T-helper 1 cell treated with Interleukin-12 subunit alpha and Interleukin-12 subunit beta and Interleukin-4 antibody, amounts not matched to agents 30 ng/mL and 1 ng/mL, for 36 hours (primary cell): ENCODE measurements around the gene LY6G6F. TPM values are rescaled to one million over a fixed set of nuclear protein-coding genes. Genes with fewer than 3 reads are reported as not detected.

Experiments used
- intact Hi-C: fragments of 100-400 bp; cut with micrococcal nuclease; formaldehyde crosslinking; loops from one replicate; pipeline ENCODE4 v1.15.1; 2024
- total RNA-seq: library from RNA; stranded (reverse); gene quantifications from 2 replicates; pipeline ENCODE4 v1.2.3, GENCODE V29; 2022

Gene LY6G6F
- total RNA-seq, 1 donor from 2014 or later, result not detected

DNA sequence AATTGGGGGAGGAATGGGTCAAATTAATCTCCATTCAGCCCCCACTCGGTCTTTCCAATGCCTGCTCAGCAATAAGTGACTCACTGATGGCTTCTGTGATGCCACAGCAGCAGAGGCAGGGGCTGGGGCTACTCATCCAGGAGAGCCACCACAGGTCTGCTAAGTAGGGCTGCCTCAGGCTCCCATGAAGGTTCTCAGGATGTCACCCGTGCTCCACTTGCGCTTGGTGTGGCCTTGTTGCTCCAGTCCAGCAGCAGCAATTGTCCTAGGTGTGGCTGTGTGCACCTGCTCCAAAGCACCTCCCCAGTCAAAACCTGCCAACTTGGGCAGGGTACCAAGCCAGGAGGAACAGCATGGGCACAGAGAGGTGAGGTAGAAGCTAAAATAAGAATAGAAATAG is 15.5 kb downstream of the LY6G6F start:
- intact Hi-C loops, result no loop called here

GRCh38 chr6:31723245-31723979 is 16.7 kb downstream of the LY6G6F start, which contains the start of gene MPIG6B:
TSS of gene MPIG6B (plus strand) at chr6:31723373. CDS start at chr6:31723384, 11 bp downstream.
- intact Hi-C loops, result no loop called here

DNA sequence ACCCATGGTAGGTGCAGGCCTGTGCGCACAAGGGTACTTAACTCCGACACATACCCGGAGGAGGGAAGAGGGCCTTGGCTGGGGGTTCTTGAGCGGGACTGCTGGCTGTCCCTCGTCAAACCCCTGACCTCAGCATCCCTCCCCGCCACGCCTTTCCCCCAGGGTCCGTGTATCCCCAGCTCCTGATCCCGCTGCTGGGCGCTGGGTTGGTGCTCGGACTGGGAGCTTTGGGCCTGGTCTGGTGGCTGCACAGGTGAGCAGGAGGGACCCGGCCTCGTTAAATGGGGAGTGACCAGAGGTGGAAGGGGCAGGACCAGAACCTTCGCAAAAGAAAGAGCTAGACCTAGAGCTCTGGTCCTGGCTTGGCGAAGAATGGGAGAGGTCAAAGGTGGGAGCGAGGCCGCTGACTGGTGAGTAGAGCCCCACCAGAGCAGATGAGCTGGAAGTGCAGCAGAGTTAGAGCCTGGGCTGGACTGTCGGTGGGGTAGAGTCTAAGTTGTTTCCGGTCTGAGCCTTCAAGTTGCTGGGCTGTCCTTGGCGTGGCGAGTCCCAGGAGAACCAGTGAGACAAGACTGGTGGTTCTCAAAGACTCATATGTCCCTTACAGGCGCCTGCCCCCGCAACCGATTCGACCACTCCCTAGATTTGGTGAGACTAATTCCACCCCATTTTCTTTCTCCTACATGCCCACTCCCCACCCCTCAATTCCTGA is 17.5 kb downstream of the LY6G6F start:
- intact Hi-C loops, result no loop called here

DNA sequence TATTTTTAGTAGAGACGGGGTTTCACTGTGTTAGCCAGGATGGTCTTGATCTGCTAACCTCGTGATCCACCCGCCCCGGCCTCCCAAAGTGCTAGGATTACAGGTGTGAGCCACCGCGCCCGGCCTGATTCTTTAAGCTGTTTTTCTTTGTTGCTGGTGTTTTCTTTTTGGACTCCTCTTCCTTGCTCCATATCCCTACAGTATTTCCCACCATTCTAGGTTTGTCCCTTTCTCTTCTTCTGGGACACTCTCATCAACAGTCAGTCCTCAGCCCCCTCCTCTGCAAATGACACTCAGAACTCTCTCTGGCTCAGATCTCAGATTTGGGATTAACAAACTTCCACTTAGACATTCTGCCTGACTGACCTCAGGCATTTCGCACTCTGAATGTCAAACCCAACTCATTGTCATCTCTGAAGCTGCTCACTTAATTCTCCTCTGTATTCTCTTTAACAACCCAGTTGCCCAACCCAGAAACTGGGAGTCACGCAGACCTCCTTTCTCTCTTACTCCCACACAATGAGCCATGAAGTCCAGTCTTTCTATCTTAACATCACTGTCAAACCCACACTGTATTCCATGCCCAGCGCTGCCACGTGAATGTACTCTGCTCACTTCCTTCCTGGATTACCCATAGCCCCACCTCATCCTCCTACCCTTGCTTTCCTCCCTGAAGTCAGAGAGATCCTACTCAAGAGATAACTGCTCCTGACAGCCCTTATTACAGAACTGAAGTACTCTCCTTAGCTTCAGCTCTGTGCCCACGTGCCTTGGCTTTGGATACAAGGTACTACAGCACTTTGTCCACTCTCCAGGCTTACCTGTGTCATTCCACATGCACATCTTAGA is 19.1 kb downstream of the LY6G6F start:
- intact Hi-C loops, result no loop called here

DNA sequence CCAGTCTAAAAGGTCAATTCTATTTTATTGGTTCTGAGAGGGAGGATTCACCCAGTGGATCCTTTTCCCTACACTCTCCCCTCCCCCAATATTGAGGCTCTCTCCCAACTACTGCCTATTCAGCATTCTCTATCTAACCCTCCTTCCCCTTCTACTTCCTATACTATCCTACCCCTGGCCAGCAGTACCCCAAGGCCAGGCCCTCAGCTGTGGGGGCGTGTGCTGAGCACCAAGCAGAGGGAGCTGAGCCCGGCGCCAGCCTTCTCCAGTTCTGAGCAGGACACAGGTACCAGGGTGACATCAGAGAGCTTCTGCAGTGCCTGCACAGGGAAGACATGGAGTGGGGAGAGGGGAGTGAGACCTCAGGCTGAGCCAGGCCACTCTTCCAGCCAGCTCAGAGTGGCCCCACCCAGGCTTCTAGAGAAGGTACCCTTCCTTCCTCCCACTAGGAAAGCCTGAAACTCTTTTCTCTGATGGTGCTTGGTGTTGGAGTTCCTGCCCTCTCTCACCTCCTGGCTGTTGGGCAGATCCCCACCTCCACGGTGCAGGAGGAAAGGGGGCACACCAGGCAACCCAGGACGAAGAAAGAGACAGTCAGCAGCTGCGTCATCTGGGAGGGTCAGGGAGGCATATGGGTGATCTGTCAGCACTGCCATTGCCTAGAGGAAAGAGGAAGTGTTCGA is 20.5 kb downstream of the LY6G6F start:
- intact Hi-C loops, result no loop called here

DNA sequence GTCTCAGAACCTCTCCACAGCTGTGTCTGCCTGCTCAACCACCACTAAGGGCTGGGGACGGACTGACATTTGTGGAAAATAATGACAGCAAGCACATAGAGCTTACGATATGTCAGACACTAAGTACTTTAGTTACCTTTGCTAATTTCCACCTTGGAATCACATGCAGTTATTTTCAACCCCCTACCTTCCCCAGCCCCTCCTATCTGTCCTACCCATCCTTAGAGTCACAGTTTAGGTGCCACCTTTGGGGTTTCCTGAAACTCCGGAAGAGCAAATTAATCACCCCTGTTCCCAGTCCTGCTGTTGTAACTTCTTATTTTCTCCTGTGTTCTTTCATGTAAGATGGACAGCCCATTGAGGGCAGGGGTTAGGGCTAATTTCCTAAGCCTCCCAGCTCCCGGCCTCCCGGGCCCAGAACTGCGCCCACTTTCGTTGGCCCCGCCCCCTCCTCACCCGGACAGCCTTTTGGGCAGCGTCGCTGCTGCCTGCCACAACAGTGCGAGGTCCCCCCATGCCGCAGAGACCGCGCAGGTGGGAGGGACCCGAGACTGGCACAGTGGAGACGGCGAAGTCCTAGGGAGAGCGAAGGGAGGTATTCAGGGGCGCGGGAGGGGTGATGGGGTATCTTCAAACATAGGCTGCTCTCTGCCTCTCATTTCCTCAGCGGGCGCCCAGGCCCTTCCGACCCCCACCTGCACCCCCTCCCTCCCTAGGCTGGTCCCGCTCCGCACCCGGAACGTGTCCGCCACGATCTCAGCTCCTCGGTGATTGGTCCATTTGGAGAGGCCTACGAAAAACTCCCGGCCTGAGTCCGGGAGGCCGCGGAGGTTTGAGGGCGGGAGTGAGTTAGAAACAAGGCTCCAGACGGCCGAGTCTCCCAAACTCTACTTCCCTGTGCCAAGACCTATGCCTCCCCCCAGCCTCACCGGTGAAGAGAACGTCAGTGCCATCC is 21.3 kb downstream of the LY6G6F start:
- intact Hi-C loops, result no loop called here

DNA sequence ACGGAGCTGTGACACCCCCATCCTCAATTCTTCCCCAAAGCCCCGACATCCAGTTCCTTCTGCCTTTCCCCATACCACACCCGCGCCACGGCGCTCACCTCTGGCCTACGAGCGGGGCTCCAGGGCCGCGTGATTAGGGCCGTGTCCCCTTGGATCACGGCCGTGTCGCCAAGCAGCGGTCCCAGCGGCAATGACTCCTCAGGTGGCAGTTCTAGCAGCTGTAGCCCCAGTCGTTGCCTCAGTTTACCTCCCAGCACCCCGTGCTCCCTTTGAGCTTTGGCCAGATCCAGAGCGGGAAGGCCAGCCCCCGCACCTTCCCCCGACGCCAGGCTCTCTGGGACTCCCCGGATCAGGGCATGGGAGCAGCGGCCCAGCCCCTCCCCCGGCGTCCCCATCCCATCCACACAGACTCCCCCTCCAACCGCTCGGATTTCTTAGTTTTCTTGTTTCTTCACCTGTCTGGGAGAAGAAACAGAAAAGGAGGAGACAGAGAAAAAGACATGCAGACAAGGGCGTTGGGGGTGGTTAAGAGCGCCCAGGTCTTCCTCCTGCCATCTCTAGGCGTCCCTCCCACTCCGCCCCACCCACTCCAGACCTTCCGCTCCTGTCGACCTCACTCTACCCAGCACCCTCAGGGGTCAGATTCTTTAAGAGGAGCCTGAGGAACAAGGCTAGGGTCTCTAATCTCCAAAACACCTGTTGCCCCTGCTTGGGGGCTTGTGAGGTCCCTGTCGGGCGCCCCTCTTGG is 22.3 kb downstream of the LY6G6F start, which contains the start of gene DDAH2:
DDAH2 (minus strand) TSS at position 533 of the 748 bp plus-strand sequence; CDS start at position 395, 138 bp downstream.
- intact Hi-C loops, result loop anchor here (1.0 kb wide), 5 partner anchors 9 to 98 kb away; partner anchors contain the start of genes ABHD16A and HSPA1B

DNA sequence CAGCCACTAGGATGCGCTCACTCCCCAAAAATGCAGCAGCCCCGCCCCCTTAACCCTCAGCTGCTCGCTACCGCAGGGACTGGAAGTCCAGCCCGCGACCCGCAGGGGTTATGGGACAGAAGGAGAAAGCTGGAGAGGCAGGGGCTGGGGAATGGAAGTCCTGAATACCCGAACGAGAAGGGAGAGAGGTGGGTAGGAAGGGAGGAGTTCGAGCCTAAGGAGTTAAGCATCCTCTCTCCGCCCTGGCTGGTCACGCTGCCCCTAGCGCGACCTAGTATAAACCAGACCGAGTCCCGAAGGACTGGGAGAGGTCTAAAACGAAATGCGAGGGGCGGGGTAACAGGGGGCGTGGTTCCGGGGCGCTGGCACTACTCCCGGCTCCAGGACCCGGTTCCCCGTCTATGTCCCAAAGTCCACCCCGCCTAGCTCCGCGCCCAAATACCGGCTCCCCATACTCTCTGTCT is 22.9 kb downstream of the LY6G6F start:
- intact Hi-C loops, result loop anchor here (1.0 kb wide), 5 partner anchors 9 to 98 kb away; partner anchors contain the start of genes ABHD16A and HSPA1B

DNA sequence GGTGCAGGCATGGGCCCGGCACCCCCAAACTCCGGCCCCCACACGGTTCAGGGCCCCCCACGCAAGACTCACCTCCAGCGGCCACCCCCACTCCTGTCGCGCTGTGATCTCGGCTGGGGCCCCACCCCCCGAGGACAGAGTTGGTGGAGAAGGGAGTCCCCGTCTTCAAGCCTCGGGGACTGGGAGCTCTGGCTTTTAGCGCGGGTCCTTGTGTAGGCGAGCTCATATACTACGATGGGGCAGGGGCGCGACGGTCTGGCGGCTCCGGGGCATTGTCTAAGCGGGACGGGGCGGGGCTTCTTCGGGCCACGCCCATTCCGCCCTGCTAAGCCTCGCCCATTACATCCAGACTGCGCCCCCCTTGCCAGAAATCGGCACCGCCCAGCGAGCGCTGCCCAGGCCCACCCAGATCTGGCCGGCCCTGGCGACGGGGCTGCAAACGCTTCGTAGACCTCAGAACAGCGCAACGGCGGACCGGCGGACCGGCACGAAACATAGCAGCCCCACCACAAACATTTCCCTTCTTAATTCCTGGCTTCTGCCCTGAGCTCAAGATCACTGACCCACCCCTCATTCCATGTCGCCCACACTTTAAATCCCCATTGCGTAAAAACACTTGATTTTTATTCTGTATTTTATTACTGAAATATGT is 23.4 kb downstream of the LY6G6F start:
- intact Hi-C loops, result loop anchor here (1.0 kb wide), 5 partner anchors 8 to 97 kb away; partner anchors contain the start of genes ABHD16A and HSPA1B

DNA sequence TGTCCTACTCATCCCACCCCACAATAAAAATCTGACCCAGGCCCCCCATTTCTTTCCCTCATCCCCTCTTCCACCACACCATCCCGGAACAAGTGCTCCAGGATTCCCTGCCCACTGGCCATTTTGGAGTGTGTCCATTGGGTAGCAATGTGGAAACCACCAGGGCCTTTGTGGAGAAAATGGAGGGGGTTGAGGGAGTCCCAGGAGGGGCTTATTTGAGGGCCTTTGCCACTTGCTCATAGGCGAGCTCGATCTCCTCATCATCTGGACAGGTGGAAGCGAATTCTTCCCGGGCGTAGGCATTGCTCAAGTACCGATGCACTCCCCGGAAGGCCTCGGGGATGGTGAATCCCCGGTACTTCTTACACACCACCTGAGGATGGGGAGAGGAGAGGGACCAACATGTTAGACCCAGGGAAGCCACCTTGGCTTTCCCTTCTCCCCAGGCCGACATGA is 24.0 kb downstream of the LY6G6F start:
- intact Hi-C loops, result no loop called here

DNA sequence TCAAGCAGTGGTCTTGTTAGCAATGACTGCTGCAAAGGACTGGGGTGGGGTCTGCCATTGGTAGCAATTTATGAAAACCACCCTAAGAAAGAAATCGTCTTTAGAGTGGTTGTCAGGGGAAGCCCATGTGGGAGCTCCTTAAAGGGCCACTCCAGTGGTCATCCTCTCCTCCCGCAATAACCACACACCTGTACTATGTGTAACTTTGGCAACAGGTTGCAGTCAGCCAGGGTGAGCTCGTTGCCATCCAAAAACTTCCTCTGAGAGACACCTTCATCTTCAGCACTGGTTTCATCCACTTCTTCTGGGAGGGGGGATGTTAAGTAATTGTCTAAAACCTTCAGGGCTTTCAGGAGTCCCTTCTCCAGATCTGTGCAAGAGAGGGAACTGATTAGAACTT is 25.4 kb downstream of the LY6G6F start:
- intact Hi-C loops, result no loop called here

DNA sequence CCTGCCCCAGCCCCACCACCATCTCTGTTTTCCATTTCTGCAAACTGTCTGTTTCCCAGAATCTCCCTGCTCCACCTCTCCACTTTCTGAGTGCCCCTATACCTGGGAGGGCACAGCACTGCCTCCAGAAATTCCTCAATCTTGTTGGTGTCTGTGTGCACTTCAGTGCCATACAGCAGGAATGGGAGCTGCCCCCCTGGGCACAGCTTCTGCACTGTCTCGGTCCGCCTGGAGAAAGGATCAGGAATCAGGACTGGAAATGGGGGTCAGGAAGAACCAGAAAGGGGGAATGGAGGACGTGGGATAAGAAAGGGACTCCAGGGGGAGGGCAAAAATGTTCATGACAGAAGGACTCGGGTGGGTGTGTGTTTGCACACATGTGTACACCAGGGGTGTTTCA is 27.1 kb downstream of the LY6G6F start:
- intact Hi-C loops, result no loop called here

GRCh38 chr6:31734247-31734820 is 27.7 kb downstream of the LY6G6F start:
- intact Hi-C loops, result no loop called here

- intact Hi-C loops, result loop anchor here (5.0 kb wide), 3 partner anchors 158 to 457 kb away; partner anchors contain the start of genes GPSM3, MICB, PBX2 and TNF
Observed at GRCh38 chr6:31734821-31735406, 28.2 kb downstream of the LY6G6F start.

DNA sequence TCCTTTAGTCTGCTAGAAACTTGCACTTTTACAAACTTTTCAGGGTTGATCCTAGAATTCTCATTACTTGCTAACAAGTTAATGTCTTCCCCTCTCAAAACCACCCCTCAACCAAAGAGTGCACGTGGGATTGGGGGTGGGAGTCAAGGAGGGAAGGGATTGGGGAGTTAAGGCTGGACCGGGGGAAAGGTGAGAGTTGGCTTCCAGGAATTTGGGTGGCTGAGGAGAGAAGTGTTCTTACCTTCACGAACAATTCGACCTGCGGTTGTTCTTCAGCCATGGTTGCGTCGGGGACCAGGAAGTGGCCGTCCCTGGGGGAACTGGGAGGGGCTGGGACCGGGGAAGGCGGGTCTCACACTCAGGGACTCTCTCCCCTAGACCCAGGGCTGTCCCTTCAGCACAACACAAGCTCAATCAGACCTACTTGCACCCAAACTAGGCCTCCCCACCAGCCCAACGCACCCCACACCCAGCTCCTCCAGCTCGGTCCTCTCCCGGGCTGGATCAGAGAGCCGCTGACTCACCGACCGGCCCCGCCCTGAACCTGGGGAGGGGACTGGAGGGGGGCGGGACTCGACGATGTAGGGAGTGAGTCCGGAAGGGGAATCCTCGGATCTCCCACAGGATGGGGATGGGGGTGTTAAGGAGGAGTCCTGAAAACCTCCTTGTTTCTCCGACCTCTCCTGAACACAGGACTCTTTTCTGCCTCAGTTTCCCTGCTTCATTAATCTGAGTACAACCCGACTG is 29.5 kb downstream of the LY6G6F start, which contains the start of gene CLIC1:
CLIC1 (minus strand) TSS at position 510 of the 747 bp plus-strand sequence; CDS start at position 280, 230 bp downstream.
- intact Hi-C loops, result loop anchor here (1.0 to 5.0 kb wide), 5 partner anchors 71 to 456 kb away; partner anchors contain the start of genes ATP6V1G2, GPSM3, MICB and NFKBIL1

DNA sequence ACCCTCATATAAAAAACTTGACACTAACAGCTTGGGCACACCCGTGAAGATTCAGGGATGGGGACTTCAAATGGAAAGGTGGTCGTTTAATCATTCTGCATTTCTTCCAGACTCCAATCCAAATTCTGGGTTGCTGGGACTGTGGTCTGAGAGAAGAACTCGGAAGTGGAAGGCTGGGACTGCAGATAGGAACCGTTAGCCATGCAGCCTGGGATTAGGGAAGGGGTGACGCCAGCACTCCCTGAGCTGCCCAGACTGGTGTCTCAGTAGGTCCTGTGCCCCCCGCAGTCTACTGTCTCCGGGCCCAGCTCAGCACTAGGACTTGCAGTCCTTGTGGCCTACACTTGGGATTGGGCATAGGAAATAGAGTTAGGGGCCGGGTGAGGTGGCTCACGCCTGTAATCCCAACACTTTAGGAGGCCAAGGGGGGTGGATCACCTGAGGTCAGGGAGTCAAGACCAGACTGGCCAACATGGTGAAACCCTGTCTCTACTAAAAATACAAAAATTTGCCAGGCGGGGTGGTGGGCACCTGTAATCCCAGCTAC is 30.2 kb downstream of the LY6G6F start:
- intact Hi-C loops, result loop anchor here (1.0 to 5.0 kb wide), 6 partner anchors 35 to 455 kb away; partner anchors contain the start of genes ATP6V1G2, GPSM3, MICB and NFKBIL1
